IMR-90 (cell line): Measurements from ENCODE around the gene SPI1. TPM values are rescaled to one million over a fixed set of nuclear protein-coding genes. Genes with fewer than 3 reads are reported as not detected.
"Not testable (repeated sequence)": the region's sequence is repeated elsewhere in the genome, so short reads cannot be mapped to it uniquely, and the experiment has no call there.

Experiments
- ATAC-seq: fragments of 200-7000 bp; cut with Tn5 transposase; 2 replicates; pipeline ENCODE4 v1.9.1; 2020; ENCODE audit warnings: low read depth, mild to moderate bottlenecking, moderate library complexity
- BruUV-seq: library from RNA; stranded (reverse); fragments of 400-500 nt; replicated peaks from 2 replicates; lab custom pipeline; 2021; lab: Mats Ljungman, UMichigan
- CTCF ChIA-PET: fragments of 300-600 bp; formaldehyde crosslinking; extraction: SDS; loops from one replicate; lab custom pipeline; 2021; ENCODE audit warnings: antibody characterized with exemption; lab: Yijun Ruan, JAX
- POLR2A ChIA-PET: fragments of 300-600 bp; sonication (Branson Sonifier 250); formaldehyde crosslinking; loops from one replicate; lab custom pipeline; 2022; ENCODE audit warnings: antibody characterized with exemption; ENCODE audit not compliant: unreplicated experiment; lab: Charles Lee
- DNase-seq: peaks from one replicate; pipeline ENCODE4 v3.0.0; 2013
- H2AFZ ChIP-seq: replicated peaks from 2 replicates; pipeline ENCODE3; 2013; ENCODE audit warnings: low read length, mild to moderate bottlenecking; ENCODE audit not compliant: poor library complexity
- H2AK5ac ChIP-seq: 2 replicates; pipeline ENCODE4 v1.6.1; 2013; ENCODE audit warnings: low read depth, low read length, inconsistent platforms
- H2AK9ac ChIP-seq: replicated peaks from 2 replicates; pipeline ENCODE3; 2013; ENCODE audit warnings: mild to moderate bottlenecking, low read depth, low read length, moderate library complexity; ENCODE audit not compliant: poor library complexity
- H2BK120ac ChIP-seq: 2 replicates; pipeline ENCODE4 v1.6.1; 2013; ENCODE audit warnings: low read depth, low read length, inconsistent platforms
- H2BK15ac ChIP-seq: 3 replicates; pipeline ENCODE4 v1.6.1; 2013; ENCODE audit warnings: low read depth, low read length, inconsistent platforms
- H2BK20ac ChIP-seq: 2 replicates; pipeline ENCODE4 v1.6.1; 2013; ENCODE audit warnings: low read depth, mild to moderate bottlenecking, inconsistent platforms, low read length, moderate library complexity
- H2BK5ac ChIP-seq: 2 replicates; pipeline ENCODE4 v1.6.1; 2013; ENCODE audit warnings: mild to moderate bottlenecking, low read depth, low read length, inconsistent platforms; ENCODE audit not compliant: poor library complexity, severe bottlenecking
- H3K14ac ChIP-seq: replicated peaks from 2 replicates; pipeline ENCODE4 v1.6.1; 2013; ENCODE audit warnings: low read depth, low read length, inconsistent platforms
- H3K18ac ChIP-seq: 2 replicates; pipeline ENCODE4 v1.6.1; 2013; ENCODE audit warnings: low read depth, low read length, control low read depth
- H3K23ac ChIP-seq: 2 replicates; pipeline ENCODE4 v1.6.1; 2013; ENCODE audit warnings: low read depth, low read length, inconsistent platforms
- H3K27ac ChIP-seq: 2 replicates; pipeline ENCODE4 v1.5.1; 2013; ENCODE audit warnings: mild to moderate bottlenecking, control low read depth, low read length; ENCODE audit not compliant: insufficient read depth
- H3K27me3 ChIP-seq: 2 replicates; pipeline ENCODE4 v1.6.1; 2013; ENCODE audit warnings: low read length; ENCODE audit not compliant: control insufficient read depth, insufficient read depth
- H3K36me3 ChIP-seq: 2 replicates; pipeline ENCODE4 v1.6.1; 2013; ENCODE audit warnings: low read length, mixed read lengths; ENCODE audit not compliant: control insufficient read depth, insufficient read depth
- H3K4ac ChIP-seq: 2 replicates; pipeline ENCODE4 v1.6.1; 2013; ENCODE audit warnings: low read depth, low read length, inconsistent platforms
- H3K4me1 ChIP-seq: 2 replicates; pipeline ENCODE4 v1.6.1; 2013; ENCODE audit warnings: low read length, mixed read lengths; ENCODE audit not compliant: control insufficient read depth, insufficient read depth
- H3K4me2 ChIP-seq: 2 replicates; pipeline ENCODE4 v1.6.1; 2013; ENCODE audit warnings: low read depth, mild to moderate bottlenecking, control low read depth, low read length, moderate library complexity
- H3K4me3 ChIP-seq: 2 replicates; pipeline ENCODE4 v1.5.1; 2013; ENCODE audit warnings: low read depth, mild to moderate bottlenecking, control low read depth, low read length, moderate library complexity; ENCODE audit not compliant: insufficient read depth
- H3K56ac ChIP-seq: 2 replicates; pipeline ENCODE4 v1.6.1; 2013; ENCODE audit warnings: low read length, inconsistent platforms; ENCODE audit not compliant: insufficient read depth; ENCODE audit errors: extremely low read depth
- H3K79me1 ChIP-seq, 2 experiments: 2 replicates each; pipeline ENCODE4 v1.6.1; 2013; ENCODE audit warnings: low read length in 2 of 2, inconsistent platforms in 1 of 2, low read depth in 1 of 2
- H3K9ac ChIP-seq: 2 replicates; pipeline ENCODE4 v1.6.1; 2013; ENCODE audit warnings: low read depth, low read length, control low read depth
- H3K9me1 ChIP-seq: 2 replicates; pipeline ENCODE4 v1.6.1; 2013; ENCODE audit warnings: low read length, inconsistent platforms; ENCODE audit not compliant: insufficient read depth
- H3K9me3 ChIP-seq: 2 replicates; pipeline ENCODE4 v1.6.1; 2013; ENCODE audit warnings: low read length; ENCODE audit not compliant: control insufficient read depth, insufficient read depth
- H4K20me1 ChIP-seq: 2 replicates; pipeline ENCODE4 v1.6.1; 2013; ENCODE audit warnings: low read length, inconsistent platforms; ENCODE audit not compliant: insufficient read depth
- H4K5ac ChIP-seq: 2 replicates; pipeline ENCODE4 v1.6.1; 2013; ENCODE audit warnings: mild to moderate bottlenecking, low read depth, low read length, control low read depth
- H4K8ac ChIP-seq, 2 experiments: 2 replicates each; pipeline ENCODE4 v1.6.1; 2013; ENCODE audit warnings: low read depth in 2 of 2, low read length in 2 of 2, control low read depth in 1 of 2, inconsistent platforms in 1 of 2
- H4K91ac ChIP-seq: 2 replicates; pipeline ENCODE4 v1.6.1; 2013; ENCODE audit warnings: low read depth, low read length, inconsistent platforms; ENCODE audit not compliant: insufficient read depth
- ELK1 ChIP-seq: fragments of 150-350 bp; IDR thresholded peaks from 2 replicates; pipeline ENCODE4 v1.6.1; 2016; ENCODE audit warnings: low read depth, mild to moderate bottlenecking, low read length, moderate library complexity, borderline replicate concordance
- WGBS, 2 experiments: methylation state at CpG; one replicate each; pipeline versions ENCODE4 v1.1.5 to v1.1.7; 2013; ENCODE audit warnings: missing lambda C conversion rate in 2 of 2; ENCODE audit not compliant: insufficient read length in 1 of 2; ENCODE audit errors: extremely low coverage in 2 of 2; 5-methylcytosine and 5-hydroxymethylcytosine counted together
- dilution Hi-C: fragments of 300-500 bp; cut with HindIII; formaldehyde crosslinking; loops from one replicate; pipeline ENCODE4 v1.14.3; 2018; ENCODE audit warnings: low sequenced_read_pairs; ENCODE audit not compliant: unreplicated experiment
- in situ Hi-C: fragments of 300-500 bp; cut with MboI; formaldehyde crosslinking; loops from 3 replicates; pipeline ENCODE4 v1.14.3; 2019; ENCODE audit warnings: low sequenced_read_pairs, inconsistent platforms, mixed read lengths
- intact Hi-C: fragments of 100-400 bp; cut with micrococcal nuclease; formaldehyde crosslinking; loops from 2 replicates; pipeline ENCODE4 v1.10.0; 2022
- polyA plus RNA-seq, 3 experiments: library from polyadenylated mRNA; depleted of rRNA; stranded (reverse); fragments of >200 nt; gene quantifications; 2 replicates each; pipeline ENCODE4 v1.2.3, GENCODE V29; 2012; ENCODE audit warnings: low replicate concordance in 1 of 3
- total RNA-seq: library from RNA; depleted of rRNA; stranded (reverse); fragments of >200 nt; gene quantifications from 2 replicates; pipeline ENCODE4 v1.2.3, GENCODE V29; 2012

Gene SPI1
- total and polyA plus RNA-seq, 2 of the 4 experiments (the other 2 are of a cell fraction): not detected

GRCh38 chr11:47317064-47317828 lies 61.1 kb downstream of the SPI1 start (continued):
- TF ChIP-seq ELK1: no peak

GRCh38 chr11:47316501-47316900 lies 61.8 kb downstream of the SPI1 start:
- H3K27ac ChIP-seq, H3K23ac ChIP-seq, H3K4me2 ChIP-seq, H3K4me1 ChIP-seq, BruUV-seq, H3K9me3 ChIP-seq, H4K5ac ChIP-seq, H2AK5ac ChIP-seq, H2AFZ ChIP-seq, H3K27me3 ChIP-seq, ATAC-seq, H2BK20ac ChIP-seq, CTCF ChIA-PET, dilution Hi-C loops, DNase-seq, H3K4me3 ChIP-seq, POLR2A ChIA-PET, H3K18ac ChIP-seq, H2AK9ac ChIP-seq, H4K20me1 ChIP-seq, H2BK15ac ChIP-seq, H3K9ac ChIP-seq, H3K9me1 ChIP-seq, H2BK120ac ChIP-seq, H4K91ac ChIP-seq, H4K8ac ChIP-seq, H3K56ac ChIP-seq, H3K79me1 ChIP-seq, H3K14ac ChIP-seq, H3K4ac ChIP-seq, in situ Hi-C loops, H2BK5ac ChIP-seq: not testable (repeated sequence)
- intact Hi-C loops: loop anchor here (5.0 kb wide), 1 partner anchor 39 kb away; no protein-coding TSS in a partner anchor
- WGBS, 2 experiments: no CpG with 5 or more reads among the region's 8 CpGs
- peaks cover 16% of the 10 kb centered on the region for H3K36me3 ChIP-seq
